Islet of Langerhans (tissue), 1 donor: ENCODE measurements around the gene ARAP3.

Experiments
- FAIRE-seq: peaks from one replicate; lab custom pipeline; 2011; peaks lifted over from hg19 to GRCh38; lab: Jason Lieb, UNC

Gene ARAP3

DNA sequence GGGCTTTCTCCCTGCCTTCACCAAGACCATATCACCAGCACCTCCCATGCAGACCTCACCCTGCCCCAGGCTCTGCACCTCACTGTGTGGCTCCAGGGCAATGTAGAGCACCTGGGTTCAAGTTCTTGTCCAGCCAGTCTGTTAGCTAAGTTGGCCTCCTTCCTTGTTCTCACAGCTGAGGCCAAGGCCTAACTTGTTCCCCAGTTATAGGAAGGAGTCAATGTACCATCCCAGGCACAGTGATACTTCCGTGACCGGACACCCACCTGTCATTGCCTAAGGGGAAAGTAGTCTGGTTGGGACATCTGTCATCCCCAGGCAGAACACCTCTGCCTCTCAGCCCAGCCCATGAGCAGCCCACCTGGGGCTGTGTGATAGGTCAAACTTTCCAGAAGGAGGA lies 14.4 kb upstream of the ARAP3 start:
- no peak for FAIRE-seq

DNA sequence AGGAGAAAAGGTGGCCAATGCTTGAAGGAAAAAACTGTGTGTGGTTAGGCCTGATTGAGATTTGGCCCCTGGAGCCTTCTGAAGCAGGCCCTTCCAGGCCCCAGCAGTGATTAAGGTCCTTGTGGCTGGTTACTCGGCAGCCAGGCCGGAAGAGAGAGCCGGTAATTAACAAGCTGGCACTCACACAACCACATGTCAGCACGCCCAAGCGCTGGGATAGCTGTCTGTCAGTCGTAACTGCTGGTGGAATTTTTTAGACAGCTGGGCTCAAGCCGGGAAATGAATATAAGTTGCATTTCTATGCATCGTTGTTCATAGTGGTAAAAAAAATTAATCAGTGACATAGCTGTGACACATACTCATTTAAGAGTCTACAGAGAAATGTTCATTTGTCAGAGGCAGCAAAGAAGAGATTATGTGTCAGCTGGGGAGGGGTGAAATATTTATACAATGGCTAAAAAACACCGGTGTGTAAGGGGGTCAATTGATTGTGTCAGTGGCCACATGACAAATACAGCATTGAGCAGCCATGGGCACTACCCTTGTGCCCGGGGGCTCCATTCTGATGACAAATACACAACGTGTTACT lies 13.7 kb upstream of the ARAP3 start:
- FAIRE-seq: no peak

DNA sequence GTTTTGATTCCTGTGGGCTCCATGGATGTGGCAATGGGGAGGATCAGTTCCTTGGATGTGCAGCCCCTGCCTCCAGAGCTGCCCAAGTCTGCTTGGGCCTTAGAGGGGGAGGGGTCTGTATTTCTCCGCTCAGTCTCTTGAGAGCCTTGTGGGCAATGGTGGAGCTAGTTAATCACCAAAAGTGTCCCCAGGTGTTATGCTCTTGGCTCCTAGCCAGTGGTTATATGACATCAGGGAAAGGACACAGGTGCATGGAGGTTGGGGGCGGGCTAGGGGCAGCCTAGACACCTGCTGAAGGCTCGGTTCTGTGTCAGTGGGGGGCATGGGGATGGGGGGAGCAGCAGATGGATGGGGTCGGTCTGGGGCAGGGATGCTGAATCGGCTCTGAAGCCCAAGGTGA lies 12.4 kb upstream of the ARAP3 start:
- no peak for FAIRE-seq

DNA sequence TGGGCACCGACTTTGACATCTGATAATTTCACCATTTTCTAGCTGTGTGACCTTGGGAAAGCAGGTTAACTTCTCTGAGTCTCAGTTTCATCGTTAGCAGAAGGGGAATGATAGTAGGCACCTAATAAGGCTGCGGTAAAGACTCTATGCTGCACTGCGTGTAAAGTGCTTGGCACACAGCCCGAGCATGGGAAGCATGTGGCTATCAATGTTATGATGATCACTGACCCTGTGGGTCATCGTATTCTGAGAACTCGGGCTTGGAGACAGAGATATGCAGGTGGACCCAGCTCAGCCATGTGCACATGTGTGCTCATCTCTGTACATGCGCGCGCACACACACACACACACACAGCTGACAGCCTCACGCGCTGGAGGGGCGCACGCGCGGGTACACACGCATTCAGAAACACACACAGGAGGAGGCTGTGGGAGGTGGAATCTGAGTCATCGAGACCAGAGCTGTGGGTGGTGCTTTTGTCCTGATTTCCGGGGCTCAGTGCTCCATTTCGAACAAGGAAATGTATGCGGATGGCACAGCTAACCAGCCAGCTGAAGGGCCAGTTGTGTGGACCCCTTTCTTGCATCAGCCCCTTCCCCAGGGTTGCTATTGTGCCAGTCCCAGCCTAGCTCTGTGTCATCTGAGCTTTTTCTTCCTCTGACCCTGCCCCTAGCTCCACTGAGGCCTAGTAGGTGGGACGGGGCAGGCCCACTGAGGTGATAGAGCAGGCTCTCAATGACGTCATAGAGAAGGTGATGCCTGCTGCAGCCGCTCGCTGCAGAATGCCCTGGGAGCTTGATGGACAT lies 11.1 kb upstream of the ARAP3 start:
- no peak for FAIRE-seq

DNA sequence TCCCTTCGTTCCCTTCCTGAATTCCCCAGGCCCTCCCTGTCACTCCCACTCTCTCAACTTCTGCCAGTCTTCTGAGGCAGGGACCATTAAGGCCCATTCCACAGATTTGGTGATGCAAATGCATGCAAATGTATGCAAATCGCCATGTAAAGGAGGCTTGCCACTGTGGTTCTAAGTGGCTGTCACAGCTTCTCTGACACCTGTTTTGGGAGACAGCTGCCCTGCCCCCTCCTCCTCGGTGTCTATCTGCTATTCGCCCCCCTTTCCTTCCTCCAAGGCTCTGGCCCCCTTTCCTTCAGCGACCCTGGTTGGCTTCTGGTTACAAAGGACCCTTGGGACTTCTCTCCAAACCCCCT lies 10.5 kb upstream of the ARAP3 start:
- no peak for FAIRE-seq

DNA sequence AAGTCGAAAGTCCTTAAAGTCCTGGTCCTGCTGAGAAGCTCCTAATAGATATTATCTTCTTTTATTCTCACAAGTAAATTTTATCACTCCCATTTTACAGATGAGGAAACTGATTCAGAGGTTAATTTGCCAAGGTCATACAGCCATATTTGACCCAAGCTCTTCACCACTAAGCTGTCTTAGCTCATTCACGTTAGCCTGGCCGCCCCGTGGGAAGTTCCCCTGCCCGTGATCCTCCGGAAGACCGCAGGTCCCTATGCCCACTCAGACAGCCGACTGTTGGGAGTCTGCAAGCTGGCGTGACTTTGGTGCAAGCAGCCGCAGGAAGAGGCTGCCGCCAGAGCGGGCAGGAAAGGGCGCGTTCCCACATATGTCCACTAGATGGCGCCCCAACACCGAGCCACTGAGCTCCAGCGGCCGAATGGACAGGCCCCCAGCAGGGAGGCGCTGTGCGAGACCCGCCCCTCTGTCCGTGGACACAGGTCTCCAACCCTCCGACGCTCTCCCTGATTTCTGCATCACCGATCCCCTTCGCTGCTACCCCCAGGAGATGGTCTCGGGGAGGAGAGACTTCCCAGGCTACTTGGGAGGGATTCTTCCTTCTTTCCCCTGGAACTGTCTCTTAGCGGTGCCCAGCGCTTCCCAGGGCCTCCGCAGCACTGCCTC lies 10.0 kb upstream of the ARAP3 start:
- no peak for FAIRE-seq

DNA sequence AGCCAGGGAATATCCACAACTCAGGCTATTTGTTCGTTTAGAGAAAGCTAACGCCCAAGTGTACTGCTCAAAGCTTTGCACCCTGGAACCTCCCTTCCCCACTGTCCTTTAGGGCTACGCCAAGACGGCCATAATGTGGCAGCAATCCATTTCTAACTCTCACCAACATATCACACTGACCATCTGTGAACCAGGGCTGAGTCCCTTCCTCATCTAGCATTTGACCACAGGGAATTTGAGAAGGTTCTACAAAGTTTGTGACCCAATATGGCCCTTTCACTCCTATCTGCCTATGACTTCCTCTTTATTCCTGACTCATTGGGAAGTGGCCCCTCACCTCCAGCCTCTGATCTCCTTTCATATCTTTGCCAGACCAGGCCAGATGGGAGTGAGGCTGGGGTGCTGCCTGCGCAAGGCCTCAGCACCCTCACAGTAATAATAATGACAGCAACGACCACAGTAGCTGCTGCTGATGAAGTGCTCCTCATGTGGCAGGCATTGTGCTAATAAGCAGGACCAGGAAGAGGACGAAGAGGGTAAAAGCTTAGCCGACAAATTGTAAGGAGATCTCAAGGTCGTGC lies 9.3 kb upstream of the ARAP3 start:
- no peak for FAIRE-seq

DNA sequence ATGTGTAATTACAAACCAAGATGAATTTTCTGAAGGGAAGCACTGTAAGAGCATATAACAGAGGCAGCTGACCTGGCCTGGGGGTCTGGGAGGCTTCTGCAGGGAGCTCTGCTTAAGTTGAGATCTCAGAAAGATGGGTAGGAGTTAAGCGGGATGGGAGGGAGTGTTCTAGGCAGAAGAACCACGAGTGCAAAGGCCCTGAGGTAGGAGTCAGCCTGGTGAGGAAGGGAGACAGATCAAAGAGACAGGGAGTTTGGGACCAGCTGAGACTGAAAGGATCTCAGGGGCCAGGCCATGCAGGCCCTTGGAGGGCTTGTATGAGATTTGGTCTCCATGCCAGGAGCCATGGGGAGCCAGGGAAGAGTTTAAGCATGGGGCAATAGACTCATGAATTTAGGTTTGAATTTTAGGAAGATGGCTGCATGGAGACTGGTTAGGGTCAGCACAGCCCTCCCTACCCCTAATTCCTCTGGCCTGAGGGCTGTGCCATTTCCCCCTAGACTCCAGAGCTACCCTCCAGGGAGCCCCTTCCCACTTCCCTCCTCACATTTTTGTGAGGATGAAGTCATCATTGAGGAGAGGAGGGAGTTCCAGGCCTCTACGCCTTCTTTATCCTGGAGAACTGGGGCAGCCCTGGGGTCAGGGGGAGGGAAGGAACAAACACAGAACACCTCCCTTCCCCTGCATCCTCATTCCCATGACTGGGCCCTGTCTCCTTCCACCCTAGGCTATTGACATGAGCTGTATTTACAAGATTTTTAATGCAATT lies 4.8 kb upstream of the ARAP3 start:
- FAIRE-seq: no peak

DNA sequence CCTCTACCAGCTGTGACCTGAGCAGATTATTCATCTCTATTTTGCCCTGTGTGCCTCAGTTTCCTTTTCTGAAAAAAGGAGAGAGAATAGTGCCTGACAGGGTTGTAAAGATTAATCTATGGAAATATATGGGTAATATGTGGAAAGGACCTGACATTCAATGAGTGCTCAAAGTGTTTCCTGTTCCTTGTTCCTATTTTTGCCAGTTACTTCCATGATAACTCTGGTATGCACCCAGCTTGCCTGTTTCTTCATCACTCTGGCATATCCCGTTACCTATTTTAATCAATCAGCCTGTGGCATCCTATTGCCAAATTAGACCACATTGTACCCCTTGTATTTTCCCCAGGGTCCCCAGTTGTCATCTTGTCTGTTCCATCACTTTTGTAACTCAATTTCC lies 3.6 kb upstream of the ARAP3 start:
- FAIRE-seq: no peak

DNA sequence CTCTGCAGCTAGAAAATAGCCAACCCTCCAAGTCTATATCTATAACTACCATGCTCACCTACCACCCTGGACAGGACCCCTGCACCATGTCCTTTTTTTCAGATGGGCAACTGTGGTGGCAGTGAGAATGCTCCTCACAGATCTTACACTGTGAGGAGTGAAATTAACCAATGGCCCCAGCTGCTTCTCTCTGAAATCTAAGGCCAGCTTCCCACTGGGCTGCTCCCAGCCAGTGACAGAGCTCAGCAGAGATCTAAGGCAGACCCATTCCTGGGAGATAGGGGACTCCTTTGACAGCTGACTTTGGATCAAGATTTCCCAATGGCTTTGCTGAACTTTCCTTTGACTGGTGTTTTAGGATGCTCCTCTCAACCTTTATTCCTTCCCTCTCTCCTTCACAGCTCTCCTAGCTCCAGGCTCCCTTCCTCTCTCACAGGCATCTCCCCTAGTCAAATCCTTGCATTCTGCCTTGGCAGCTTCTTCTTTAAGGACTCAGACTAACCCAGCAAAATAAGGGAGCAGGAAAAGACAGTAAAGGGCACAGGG lies 1.6 kb upstream of the ARAP3 start:
- FAIRE-seq: no peak

DNA sequence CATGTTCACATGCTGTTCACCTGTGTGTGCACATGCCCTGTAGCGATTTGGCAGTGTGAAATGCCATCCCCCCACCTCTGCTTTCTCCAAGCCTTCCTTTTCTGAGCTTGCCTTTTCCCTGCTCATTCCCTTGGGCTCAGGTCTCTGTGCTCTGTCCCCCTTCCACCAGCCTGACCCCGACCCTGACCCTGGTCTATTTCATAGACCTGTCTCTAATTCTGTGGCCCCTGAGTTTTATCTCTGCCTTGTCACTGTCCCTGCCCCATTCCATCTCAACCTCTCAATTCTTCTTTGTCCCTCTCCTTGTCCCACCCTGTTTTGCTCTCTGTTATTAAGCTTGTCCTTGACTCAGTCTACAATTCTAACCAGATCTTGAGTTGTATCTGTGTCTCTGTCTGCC lies 735 bp downstream of the ARAP3 start:
- FAIRE-seq: no peak

DNA sequence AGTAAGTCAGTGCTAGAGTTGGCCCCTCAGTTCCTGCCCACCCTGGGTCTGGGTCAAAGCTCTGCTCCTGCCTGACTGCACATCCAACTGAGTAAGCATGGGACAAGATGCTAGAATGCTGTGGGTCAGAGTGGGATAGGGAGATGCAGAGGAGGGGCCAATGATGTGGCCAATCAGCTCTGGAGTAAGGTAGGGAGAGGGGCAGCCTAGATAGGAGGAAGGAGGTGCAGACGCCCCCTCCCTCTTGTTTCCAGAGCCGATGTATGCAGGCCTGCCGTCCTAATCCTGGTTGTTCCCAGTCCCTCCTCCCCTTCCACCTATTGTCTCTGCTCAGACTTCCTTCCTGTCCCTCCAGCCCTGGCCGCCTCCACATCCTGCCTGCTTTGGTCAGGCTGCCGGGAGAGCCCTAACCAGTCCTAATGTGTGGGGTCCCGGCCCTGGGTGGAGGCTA lies 1.3 kb downstream of the ARAP3 start:
- FAIRE-seq: no peak

DNA sequence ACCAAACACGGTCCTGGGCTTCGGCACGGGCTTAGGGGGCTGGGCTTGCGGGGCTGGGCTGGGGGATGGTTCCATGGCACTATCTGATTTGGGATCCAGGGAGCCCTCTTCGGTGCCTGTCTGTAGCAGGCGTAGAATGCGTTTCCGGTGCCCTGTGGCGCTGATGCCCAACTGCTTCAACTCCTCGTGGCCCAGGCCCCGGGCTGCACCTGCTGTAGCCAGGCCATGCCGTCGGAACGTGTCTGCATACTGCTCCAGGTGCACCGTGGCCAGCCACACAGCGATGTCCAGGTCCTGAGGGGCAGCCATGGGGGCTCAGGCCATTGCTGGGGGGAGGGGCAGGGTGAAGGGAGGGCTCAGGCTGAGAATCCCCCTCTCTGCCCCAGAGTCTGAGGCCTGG lies 1.9 kb downstream of the ARAP3 start:
- FAIRE-seq: no peak

DNA sequence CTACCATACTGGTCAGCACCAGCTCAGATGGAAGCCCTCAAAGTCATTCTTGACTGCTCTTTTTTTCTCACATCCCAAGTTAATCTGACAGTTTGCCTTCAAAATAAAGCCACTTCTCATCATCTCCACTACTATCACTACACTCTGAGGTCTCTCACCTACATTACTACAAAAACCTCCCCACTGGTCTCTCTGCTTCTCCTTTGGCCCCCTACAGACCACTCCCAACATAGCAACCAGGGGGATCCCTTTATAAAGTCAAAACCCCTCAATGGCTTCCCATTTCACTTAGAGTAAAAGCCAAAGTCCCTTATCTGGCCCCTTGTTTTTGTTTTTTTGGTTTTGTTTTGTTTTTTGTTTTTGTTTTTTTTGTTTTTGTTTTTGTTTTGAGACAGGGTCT lies 4.6 kb downstream of the ARAP3 start:
- no peak for FAIRE-seq

DNA sequence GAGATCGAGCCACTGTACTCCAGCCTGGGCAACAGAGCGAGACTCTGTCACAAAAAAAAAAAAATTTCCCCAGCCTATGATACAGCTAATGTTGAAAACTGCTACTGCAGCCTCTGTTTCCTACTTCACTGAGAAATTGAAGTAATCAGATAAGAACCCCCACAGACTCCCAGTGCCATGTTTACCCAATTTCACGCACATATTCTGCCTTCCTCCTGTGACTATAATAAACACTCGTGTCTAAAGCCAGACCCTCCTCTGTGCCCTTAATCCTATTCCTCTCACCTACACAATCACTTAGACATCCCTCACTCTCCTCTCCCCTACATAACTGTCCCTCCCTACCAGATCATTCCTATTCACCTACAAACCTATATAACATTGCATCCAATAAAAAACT lies 6.4 kb downstream of the ARAP3 start:
- FAIRE-seq: no peak

DNA sequence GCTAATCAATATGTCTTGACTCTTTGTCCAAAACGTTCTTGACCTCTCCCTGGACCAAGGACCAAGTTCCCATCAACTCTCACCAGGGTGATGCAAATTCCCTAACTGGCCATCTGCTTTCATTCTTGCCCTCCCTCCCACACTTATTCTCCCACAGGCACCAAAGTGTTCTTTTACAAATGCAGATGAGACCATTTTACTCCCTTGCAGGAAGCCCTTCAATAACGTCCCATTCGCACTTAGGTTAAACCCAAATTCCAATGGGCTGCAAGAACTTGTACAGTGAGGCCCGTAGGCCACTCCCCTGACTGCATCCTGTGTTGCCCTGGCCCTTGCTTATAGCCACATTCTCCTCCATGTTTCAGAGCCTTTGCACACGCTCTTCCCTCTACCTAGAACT lies 7.3 kb downstream of the ARAP3 start:
- no peak for FAIRE-seq

DNA sequence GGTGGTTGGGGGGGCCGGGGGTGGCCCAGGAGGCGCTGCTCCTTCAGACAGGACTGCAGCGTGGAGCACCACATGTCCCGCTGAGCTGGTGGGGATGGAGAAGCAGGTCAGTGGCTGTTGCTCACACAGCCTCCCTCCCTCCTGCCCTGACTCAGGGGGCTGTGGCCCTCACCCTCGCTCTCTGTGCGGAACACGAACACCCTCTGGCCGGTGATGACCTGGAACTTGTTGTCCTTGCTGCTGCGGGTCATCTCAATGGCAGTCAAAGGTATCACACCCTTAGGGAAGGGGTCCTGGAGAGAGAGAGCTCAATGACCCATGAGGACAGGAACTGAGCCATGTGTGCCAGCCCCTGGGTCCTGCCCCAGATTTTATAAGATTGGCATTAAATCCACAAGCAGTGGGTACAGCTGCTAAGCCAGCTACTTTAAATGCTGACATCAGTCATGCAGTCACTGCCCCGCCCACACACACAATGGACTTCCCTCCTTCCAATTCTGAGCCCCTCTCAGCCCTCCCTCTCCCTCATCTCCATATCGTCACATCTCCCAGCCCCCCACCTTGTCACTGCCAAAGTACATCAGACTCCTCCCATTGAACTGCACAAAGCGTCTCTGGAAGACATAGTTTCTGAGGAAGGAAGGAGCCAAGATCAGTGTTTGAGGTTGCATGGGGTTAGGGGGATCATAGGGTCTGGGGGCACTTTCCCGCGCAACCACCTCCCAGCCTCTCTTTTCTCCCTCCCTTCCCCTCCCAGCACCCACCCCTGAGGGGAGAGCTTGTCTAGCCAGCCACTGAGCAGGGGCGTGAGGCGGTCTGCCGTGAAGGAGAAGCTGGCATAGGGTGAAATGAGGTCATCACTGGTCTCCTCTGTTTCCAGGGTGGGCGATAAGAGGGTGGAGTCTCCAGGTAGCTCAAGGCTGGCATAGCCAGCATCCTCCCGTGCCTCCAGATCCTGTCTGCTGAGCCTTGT lies 8.9 kb downstream of the ARAP3 start:
- no peak for FAIRE-seq

DNA sequence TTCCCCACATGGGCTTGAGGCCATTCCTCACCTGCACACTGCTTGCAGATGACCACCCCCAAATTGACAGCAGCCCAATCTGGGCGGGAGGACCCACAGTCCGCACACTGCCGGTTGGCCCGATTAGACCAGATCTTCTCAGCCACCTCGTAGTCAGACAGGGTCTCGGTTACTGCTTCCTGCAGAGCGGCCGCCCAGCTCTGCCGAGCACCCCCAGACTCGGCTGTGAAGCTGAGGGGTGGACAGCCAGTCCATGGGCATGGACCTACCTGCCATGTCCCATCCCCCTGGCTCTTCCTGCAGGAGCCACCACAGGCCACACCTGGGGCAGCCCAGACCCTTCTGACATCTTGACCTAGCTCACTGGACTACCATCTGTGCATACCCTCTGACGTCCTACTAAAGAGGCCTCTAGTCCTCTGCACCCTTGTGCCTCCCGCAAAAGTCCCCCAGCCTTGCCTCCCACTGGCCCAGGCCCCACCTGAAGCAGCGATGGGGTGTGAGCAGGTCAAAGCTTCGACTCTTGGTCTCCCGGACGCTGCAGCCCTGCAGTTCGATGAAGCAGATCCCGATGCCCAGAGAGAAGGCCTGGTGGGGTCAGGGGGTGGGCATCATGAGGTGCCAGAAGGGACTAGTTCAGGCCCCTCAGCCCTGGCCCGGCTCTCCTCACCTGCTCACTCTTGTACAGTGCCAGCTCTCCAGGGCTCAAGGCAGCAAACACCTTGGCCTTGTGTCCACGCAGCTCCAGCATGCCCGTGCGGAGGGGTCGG lies 9.8 kb downstream of the ARAP3 start:
- FAIRE-seq: no peak

DNA sequence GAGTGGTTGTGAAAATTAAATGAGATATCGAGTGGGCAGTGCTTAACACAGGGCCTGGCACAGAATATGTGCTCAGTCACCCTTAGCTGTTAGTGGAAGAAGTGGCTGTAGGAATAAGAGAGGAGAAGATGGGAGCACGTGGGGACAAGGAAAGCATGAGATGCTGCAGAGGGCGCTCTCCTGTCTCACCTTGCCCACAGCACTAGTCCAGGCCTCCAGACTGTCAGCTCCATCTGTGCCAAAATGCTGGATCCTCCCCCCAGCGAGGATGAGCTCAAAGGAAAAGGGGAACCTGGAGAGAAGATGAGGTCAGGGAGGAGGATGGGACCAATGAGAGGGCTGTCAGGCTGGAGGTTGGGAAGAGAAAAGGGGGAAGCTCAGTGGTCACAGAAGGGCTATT lies 12.5 kb downstream of the ARAP3 start:
- FAIRE-seq: no peak

DNA sequence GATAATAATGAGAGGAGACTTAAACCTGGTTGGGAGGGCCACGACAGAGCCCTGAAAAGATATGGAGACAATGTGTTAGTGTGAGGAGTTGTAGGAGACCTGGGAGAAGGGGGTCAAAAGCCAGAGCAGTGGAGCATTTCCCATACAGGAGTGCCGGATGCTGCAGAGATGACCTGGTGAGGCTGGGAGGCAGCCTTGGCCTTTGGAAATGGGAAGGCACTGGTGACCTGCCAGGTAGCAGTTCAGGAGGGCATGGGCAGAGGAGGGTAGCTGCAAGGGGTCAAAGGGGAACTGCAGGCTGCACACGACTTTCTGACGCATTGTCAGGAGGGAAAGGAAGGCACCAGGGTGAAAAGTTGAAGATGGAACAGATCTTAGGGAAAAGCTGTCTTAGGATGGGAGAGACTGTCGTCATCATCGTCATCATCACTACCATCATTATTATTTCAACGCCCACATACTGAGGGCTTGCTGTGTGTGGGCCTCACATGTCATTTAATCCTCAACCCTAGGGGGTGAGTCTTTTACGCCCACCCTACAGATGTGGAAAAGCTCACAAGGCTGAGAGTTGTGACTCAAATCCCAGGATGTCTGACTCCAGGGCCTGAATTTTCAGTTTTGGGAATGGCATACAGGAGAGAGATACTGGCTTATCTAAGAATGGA lies 13.3 kb downstream of the ARAP3 start:
- no peak for FAIRE-seq
